Erythroblast (primary cell): ENCODE results near the gene ANK3.

ENCODE experiments used
- GATA1 ChIP-seq: IDR thresholded peaks from 2 replicates; pipeline ENCODE4 v1.6.1; 2011; ENCODE audit warnings: low read depth, mild to moderate bottlenecking, control low read depth, low read length, moderate library complexity
- POLR2A ChIP-seq: IDR thresholded peaks from 2 replicates; pipeline ENCODE4 v1.6.1; 2011; ENCODE audit warnings: mild to moderate bottlenecking, low read length

GRCh38 chr10:60042914-60043313 lies 346.8 kb downstream of the ANK3 start:
- TF ChIP-seq POLR2A (no peak), GATA1 (no peak)
